ENCODE data around the gene EPN3.

- no peak for TF ChIP-seq CTCF (IDR thresholded peaks at IDR 0.05)
- TF ChIP-seq YY1 (IDR thresholded peaks at IDR 0.05; ENCODE audit: low read depth), result no peak
- TF ChIP-seq FOXJ3 (CRISPR knock-in tag; IDR thresholded peaks at IDR 0.05), result no peak
Observed at GRCh38 chr17:50558091-50558490, 25.6 kb downstream of the EPN3 start.
